ENCODE measurements around the gene UXS1. TPM values are rescaled to one million over a fixed set of nuclear protein-coding genes. Genes with fewer than 3 reads are reported as not detected.

The UXS1 gene
- total and polyA plus RNA-seq, 3 experiments from 2014 or later = 47.2 to 76.1 (median 51.6) TPM

- H3K36me3 ChIP-seq (ENCODE audit: insufficient read depth, low read length) = peaks cover 38% of the 10 kb centered on the region
- Mint-ChIP-seq H3K4me3 (no peak overlapping the region), H3K27me3 (peaks cover 0 to 2% of the 10 kb centered on the region in 2 donors), H3K27ac (peak overlapping the region in 1 of 8 donors; percentile 33), H3K9me3 (no peaks in the 10 kb centered on the region), H3K4me1 (peaks cover 1 to 22% (median 10%) of the 10 kb centered on the region in 3 donors), H3K36me3 (peaks cover 0 to 19% (median 3%) of the 10 kb centered on the region in 3 donors)
- DNase-seq = no peak
- POLR2A ChIA-PET = no interaction called here
- no peaks in the 10 kb centered on the region for H3K4me1 ChIP-seq (ENCODE audit: insufficient read depth, low read length)
- H3K4me3 ChIP-seq (ENCODE audit: low read length) = no peak overlapping the region
- H3K27ac ChIP-seq (ENCODE audit: low read depth, low read length) = no peak overlapping the region
- no peaks in the 10 kb centered on the region for H3K9me3 ChIP-seq (ENCODE audit: low read length)
- CTCF ChIA-PET = interaction anchor here (1.0 kb wide), 1 partner anchor 14 kb away, joined by 3 read pairs; no protein-coding TSS in a partner anchor
- no peaks in the 10 kb centered on the region for H3K27me3 ChIP-seq (ENCODE audit: insufficient read depth, low read length, poor library complexity, severe bottlenecking)
Measured at GRCh38 chr2:106111882-106112571, 82.1 kb downstream of the UXS1 start.

- no peak overlapping the region for H3K4me3 ChIP-seq (ENCODE audit: low read length)
- peaks cover 0 to 20% (median 15%) of the 10 kb centered on the region in 3 donors for H3K36me3 Mint-ChIP-seq
- ChIA-PET CTCF (interaction anchor here (1.3 to 1.4 kb wide), 2 partner anchors 50 to 533 kb away, joined by 3 to 5 read pairs; no protein-coding TSS in a partner anchor), POLR2A (no interaction called here)
- peaks cover 0 to 2% of the 10 kb centered on the region in 2 donors for H3K27me3 Mint-ChIP-seq
- H3K27ac ChIP-seq (ENCODE audit: low read depth, low read length) = no peak overlapping the region
- H3K36me3 ChIP-seq (ENCODE audit: insufficient read depth, low read length) = peaks cover 28% of the 10 kb centered on the region
- peaks cover 0 to 14% (median 0%) of the 10 kb centered on the region in 3 donors for H3K4me1 Mint-ChIP-seq
- H3K27ac Mint-ChIP-seq = peak overlapping the region in 2 of 8 donors; percentile 29 to 61
- no peak for DNase-seq
- H3K4me1 ChIP-seq (ENCODE audit: insufficient read depth, low read length) = no peaks in the 10 kb centered on the region
- H3K4me3 Mint-ChIP-seq = no peak overlapping the region
- no peaks in the 10 kb centered on the region for H3K9me3 ChIP-seq (ENCODE audit: low read length)
- H3K27me3 ChIP-seq (ENCODE audit: insufficient read depth, low read length, poor library complexity, severe bottlenecking) = no peaks in the 10 kb centered on the region
- H3K9me3 Mint-ChIP-seq = no peaks in the 10 kb centered on the region
Measured at GRCh38 chr2:106109675-106110424, 84.3 kb downstream of the UXS1 start.

- no peaks in the 10 kb centered on the region for H3K27me3 ChIP-seq (ENCODE audit: insufficient read depth, low read length, poor library complexity, severe bottlenecking)
- Mint-ChIP-seq H3K4me1 (peaks cover 0 to 18% (median 2%) of the 10 kb centered on the region in 3 donors), H3K9me3 (no peaks in the 10 kb centered on the region), H3K27me3 (peaks cover 0 to 2% of the 10 kb centered on the region in 2 donors), H3K27ac (no peak overlapping the region), H3K36me3 (peaks cover 0 to 27% (median 15%) of the 10 kb centered on the region in 3 donors), H3K4me3 (no peak overlapping the region)
- H3K9me3 ChIP-seq (ENCODE audit: low read length) = no peaks in the 10 kb centered on the region
- ChIA-PET POLR2A (interaction anchor here (0.7 kb wide), 1 partner anchor 750 kb away, joined by 3 read pairs; no protein-coding TSS in a partner anchor), CTCF (interaction anchor here (1.3 to 1.5 kb wide), 3 partner anchors 51 to 84 kb away, joined by 4 to 5 read pairs (median 5); no protein-coding TSS in a partner anchor)
- peaks cover 23% of the 10 kb centered on the region for H3K36me3 ChIP-seq (ENCODE audit: insufficient read depth, low read length)
- no peak overlapping the region for H3K27ac ChIP-seq (ENCODE audit: low read depth, low read length)
- H3K4me1 ChIP-seq (ENCODE audit: insufficient read depth, low read length) = no peaks in the 10 kb centered on the region
- no peak for DNase-seq
- no peak overlapping the region for H3K4me3 ChIP-seq (ENCODE audit: low read length)
Measured at GRCh38 chr2:106108791-106109190, 85.3 kb downstream of the UXS1 start.

- Histone ChIP-seq H3K27me3 (ENCODE audit: insufficient read depth, low read length, poor library complexity, severe bottlenecking) (no peaks in the 10 kb centered on the region), H3K4me1 (ENCODE audit: insufficient read depth, low read length) (no peaks in the 10 kb centered on the region), H3K27ac (ENCODE audit: low read depth, low read length) (no peak overlapping the region), H3K9me3 (ENCODE audit: low read length) (no peaks in the 10 kb centered on the region), H3K4me3 (ENCODE audit: low read length) (no peak overlapping the region), H3K36me3 (ENCODE audit: insufficient read depth, low read length) (peaks cover 23% of the 10 kb centered on the region)
- no peak overlapping the region for H3K27ac Mint-ChIP-seq
- ChIA-PET POLR2A (no interaction called here), CTCF (interaction anchor here (1.4 to 1.5 kb wide), 2 partner anchors 52 to 85 kb away, joined by 4 to 5 read pairs; no protein-coding TSS in a partner anchor)
- peaks cover 0 to 29% (median 15%) of the 10 kb centered on the region in 3 donors for H3K36me3 Mint-ChIP-seq
- peaks cover 0 to 2% of the 10 kb centered on the region in 2 donors for H3K27me3 Mint-ChIP-seq
- no peaks in the 10 kb centered on the region for H3K9me3 Mint-ChIP-seq
- H3K4me3 Mint-ChIP-seq = no peak overlapping the region
- H3K4me1 Mint-ChIP-seq = peaks cover 0 to 18% (median 2%) of the 10 kb centered on the region in 3 donors
- no peak for DNase-seq
Measured at GRCh38 chr2:106108351-106108750, 85.8 kb downstream of the UXS1 start.

- Mint-ChIP-seq H3K9me3 (no peaks in the 10 kb centered on the region), H3K27ac (peak overlapping the region in 3 of 8 donors; percentile 26 to 47 (median 39)), H3K27me3 (peaks cover 0 to 2% of the 10 kb centered on the region in 2 donors), H3K4me3 (no peak overlapping the region), H3K4me1 (peaks cover 0 to 18% (median 2%) of the 10 kb centered on the region in 3 donors), H3K36me3 (peaks cover 0 to 36% (median 13%) of the 10 kb centered on the region in 3 donors)
- CTCF ChIA-PET = interaction anchor here (1.4 to 1.5 kb wide), 2 partner anchors 52 to 85 kb away, joined by 4 to 5 read pairs; no protein-coding TSS in a partner anchor
- H3K27ac ChIP-seq (ENCODE audit: low read depth, low read length) = no peak overlapping the region
- no peak overlapping the region for H3K4me3 ChIP-seq (ENCODE audit: low read length)
- POLR2A ChIA-PET = no interaction called here
- H3K4me1 ChIP-seq (ENCODE audit: insufficient read depth, low read length) = no peaks in the 10 kb centered on the region
- no peaks in the 10 kb centered on the region for H3K27me3 ChIP-seq (ENCODE audit: insufficient read depth, low read length, poor library complexity, severe bottlenecking)
- peaks cover 20% of the 10 kb centered on the region for H3K36me3 ChIP-seq (ENCODE audit: insufficient read depth, low read length)
- DNase-seq = peak in 1 of 5 donors; percentile 61
- H3K9me3 ChIP-seq (ENCODE audit: low read length) = no peaks in the 10 kb centered on the region
Measured at GRCh38 chr2:106107509-106108131, 86.5 kb downstream of the UXS1 start.

- POLR2A ChIA-PET = no interaction called here
- H3K4me1 ChIP-seq (ENCODE audit: insufficient read depth, low read length) = no peaks in the 10 kb centered on the region
- DNase-seq = no peak
Measured at GRCh38 chr2:106106622-106107508, 87.2 kb downstream of the UXS1 start.

More at GRCh38 chr2:106106622-106107508, 87.2 kb downstream of the UXS1 start:
- peak overlapping the region in 7 of 8 donors; percentile 11 to 75 (median 63) for H3K27ac Mint-ChIP-seq
- H3K4me1 Mint-ChIP-seq = peaks cover 0 to 18% (median 2%) of the 10 kb centered on the region in 3 donors
- H3K4me3 Mint-ChIP-seq = no peak overlapping the region
- H3K9me3 Mint-ChIP-seq = no peaks in the 10 kb centered on the region
- H3K36me3 Mint-ChIP-seq = peaks cover 0 to 41% (median 10%) of the 10 kb centered on the region in 3 donors
- Histone ChIP-seq H3K36me3 (ENCODE audit: insufficient read depth, low read length) (peaks cover 15% of the 10 kb centered on the region), H3K27me3 (ENCODE audit: insufficient read depth, low read length, poor library complexity, severe bottlenecking) (no peaks in the 10 kb centered on the region), H3K9me3 (ENCODE audit: low read length) (no peaks in the 10 kb centered on the region), H3K4me3 (ENCODE audit: low read length) (no peak overlapping the region), H3K27ac (ENCODE audit: low read depth, low read length) (no peak overlapping the region)
- CTCF ChIA-PET = interaction anchor here (1.5 to 3.1 kb wide), 3 partner anchors 10 to 475 kb away, joined by 3 to 17 read pairs (median 6); no protein-coding TSS in a partner anchor
- peaks cover 0 to 2% of the 10 kb centered on the region in 2 donors for H3K27me3 Mint-ChIP-seq
